Naive thymus-derived CD4-positive, alpha-beta T cell (primary cell): ENCODE measurements around the gene SGSM2. TPM values are rescaled to one million over a fixed set of nuclear protein-coding genes. Genes with fewer than 3 reads are reported as not detected.

Source experiments
- ATAC-seq: fragments of 150-1000 bp; cut with Tn5 transposase; 2 replicates; pipeline ENCODE4 v1.10.0; 2021; ENCODE audit warnings: mild to moderate bottlenecking, moderate library complexity
- CTCF ChIA-PET: fragments of 350-600 bp; sonication (Branson Sonifier 250); formaldehyde crosslinking; loops from one replicate; lab custom pipeline; 2021; ENCODE audit warnings: antibody characterized with exemption; lab: Charles Lee
- POLR2A ChIA-PET: fragments of 350-600 bp; sonication (Branson Sonifier 250); formaldehyde crosslinking; loops from one replicate; lab custom pipeline; 2021; ENCODE audit warnings: antibody characterized with exemption, inconsistent platforms; lab: Charles Lee
- DNase-seq, 9 donors: peaks; one replicate each; pipeline versions ENCODE4 v3.0.0 to v3.0.0-alpha.2; 2020 to 2022; ENCODE audit warnings: mixed read lengths in 1 of 9
- H3K27ac ChIP-seq: one replicate; pipeline ENCODE4 v1.7.0; 2013; ENCODE audit warnings: mild to moderate bottlenecking, low read depth, low read length, moderate library complexity
- H3K27me3 ChIP-seq, 2 donors: one replicate each; pipeline ENCODE4 v1.7.0; 2013; ENCODE audit warnings: low read length in 2 of 2, mild to moderate bottlenecking in 2 of 2, moderate library complexity in 2 of 2; ENCODE audit not compliant: control insufficient read depth in 2 of 2, insufficient read depth in 2 of 2
- H3K36me3 ChIP-seq, 3 experiments: 1 replicate in 2 of 3; 2 replicates in 1 of 3; pipeline ENCODE4 v1.7.0; 2013; ENCODE audit warnings: low read length in 3 of 3, mild to moderate bottlenecking in 3 of 3, moderate library complexity in 1 of 3; ENCODE audit not compliant: insufficient read depth in 3 of 3, control insufficient read depth in 2 of 3
- H3K4me1 ChIP-seq, 2 donors: one replicate each; pipeline ENCODE4 v1.7.0; 2013; ENCODE audit warnings: low read length in 2 of 2, mild to moderate bottlenecking in 2 of 2, moderate library complexity in 1 of 2; ENCODE audit not compliant: control insufficient read depth in 2 of 2, insufficient read depth in 2 of 2
- H3K4me3 ChIP-seq: 2 replicates; pipeline ENCODE4 v1.7.0; 2013; ENCODE audit warnings: mild to moderate bottlenecking, low read length
- H3K9me3 ChIP-seq, 3 experiments: 1 replicate in 2 of 3; 2 replicates in 1 of 3; pipeline ENCODE4 v1.7.0; 2013; ENCODE audit warnings: low read length in 3 of 3; ENCODE audit not compliant: control insufficient read depth in 2 of 3
- H3K27ac Mint-ChIP-seq, 9 donors: one replicate each; pipeline ENCODE4 v1.8.0; 2020 to 2022; ENCODE audit warnings: mixed read lengths in 9 of 9, mild to moderate bottlenecking in 8 of 9, moderate library complexity in 5 of 9, inconsistent platforms in 2 of 9
- H3K27me3 Mint-ChIP-seq, 5 donors: one replicate each; pipeline ENCODE4 v1.8.0; 2021 to 2022; ENCODE audit warnings: mixed read lengths in 5 of 5, mild to moderate bottlenecking in 1 of 5
- H3K36me3 Mint-ChIP-seq, 5 donors: one replicate each; pipeline ENCODE4 v1.8.0; 2020 to 2022; ENCODE audit warnings: mixed read lengths in 5 of 5, mild to moderate bottlenecking in 3 of 5, inconsistent platforms in 1 of 5
- H3K4me1 Mint-ChIP-seq, 7 donors: one replicate each; pipeline ENCODE4 v1.8.0; 2020 to 2022; ENCODE audit warnings: mixed read lengths in 7 of 7, mild to moderate bottlenecking in 3 of 7, inconsistent platforms in 1 of 7
- H3K4me3 Mint-ChIP-seq, 10 donors: one replicate each; pipeline ENCODE4 v1.8.0; 2020 to 2022; ENCODE audit warnings: mild to moderate bottlenecking in 10 of 10, mixed read lengths in 10 of 10, moderate library complexity in 6 of 10, inconsistent platforms in 2 of 10
- H3K9me3 Mint-ChIP-seq, 11 donors: one replicate each; pipeline ENCODE4 v1.8.0; 2020 to 2022; ENCODE audit warnings: mixed read lengths in 11 of 11, mild to moderate bottlenecking in 4 of 11, inconsistent platforms in 1 of 11, moderate library complexity in 1 of 11
- intact Hi-C, 2 donors: fragments of 100-400 bp; cut with micrococcal nuclease; formaldehyde crosslinking; loops; one replicate each; pipeline ENCODE4 v1.15.1; 2023
- polyA plus RNA-seq, 2 donors: library from polyadenylated mRNA; unstranded; fragments of 300-500 nt; fragmentation: Illumina TruSeq; gene quantifications; one replicate each; pipeline ENCODE4 v1.2.3, GENCODE V29; 2021
- total RNA-seq, 6 experiments: library from RNA in 5 of 6; stranded (reverse) in 5 of 6; gene quantifications; 1 replicate in 5 of 6; 2 replicates in 1 of 6; pipeline ENCODE4 v1.2.3 and lab custom pipeline; 2021 to 2026

Gene SGSM2
- total RNA-seq, result 100 to 1,000 TPM in 4 of 5 experiments, 10 to 100 TPM in 1; 70.8 to 151 (median 138) TPM
- 10 to 100 TPM in 1 of 2 donors, 1 to 10 TPM in 1; 9.4 to 22.7 TPM for polyA plus RNA-seq
- total RNA-seq (lab: John Stamatoyannopoulos, UW), result 235 reads per million, percentile 94 among the genes with 10 or more reads in this experiment

GRCh38 chr17:2336852-2337543 lies at the start of gene SGSM2:
Gene SGSM2 (plus strand): TSS chr17:2337501. CDS start chr17:2337689, 188 bp downstream.
- peaks cover 0 to 21% (median 15%) of the 10 kb centered on the region in 5 donors for H3K36me3 Mint-ChIP-seq
- H3K4me3 Mint-ChIP-seq, result peak within 1 kb of the TSS; percentile 97 to 99 (median 98)
- H3K27ac Mint-ChIP-seq, result peak within 1 kb of the TSS; percentile 88 to 98 (median 95)
- Histone ChIP-seq H3K36me3 (peaks cover 16 to 50% (median 22%) of the 10 kb centered on the region in 3 experiments), H3K27me3 (no peaks in the 10 kb centered on the region), H3K9me3 (no peaks in the 10 kb centered on the region), H3K4me1 (peaks cover 10 to 13% of the 10 kb centered on the region in 2 donors), H3K27ac (peak within 1 kb of the TSS; percentile 92), H3K4me3 (peak within 1 kb of the TSS; percentile 99)
- H3K27me3 Mint-ChIP-seq, result no peaks in the 10 kb centered on the region
- intact Hi-C loops, result loop anchor here (1.0 to 5.0 kb wide), 12 partner anchors 16 to 1925 kb away; partner anchors contain the start of genes MNT (in 2 of the 2), SMG6 (in 2 of the 2), SRR (in 2 of the 2) and ANKFY1 (in 1 of the 2)
- ChIA-PET POLR2A (interaction anchor here (0.6 to 2.7 kb wide), 19 partner anchors 9 to 1404 kb away, joined by 3 to 21 read pairs (median 6); partner anchors contain the start of genes SMG6 and SRR), CTCF (interaction anchor here (0.6 to 2.2 kb wide), 8 partner anchors 11 to 830 kb away, joined by 3 to 18 read pairs (median 4); partner anchors contain the start of genes SMG6 and SRR)
- H3K9me3 Mint-ChIP-seq, result no peaks in the 10 kb centered on the region
- ATAC-seq (peak; percentile 82), DNase-seq (peak; percentile 51 to 82 (median 74))
- H3K4me1 Mint-ChIP-seq, result peaks cover 8 to 39% (median 28%) of the 10 kb centered on the region in 7 donors

- Mint-ChIP-seq H3K36me3 (peaks cover 18 to 51% (median 41%) of the 10 kb centered on the region in 5 donors), H3K4me3 (no peak overlapping the region), H3K27me3 (no peaks in the 10 kb centered on the region), H3K9me3 (no peaks in the 10 kb centered on the region), H3K4me1 (peaks cover 3 to 20% (median 11%) of the 10 kb centered on the region in 7 donors), H3K27ac (peak overlapping the region in 1 of 9 donors; percentile 8)
- intact Hi-C loops, result no loop called here
- H3K4me1 ChIP-seq, result no peaks in the 10 kb centered on the region
- ATAC-seq (no peak), DNase-seq (no peak)
- no peaks in the 10 kb centered on the region for H3K9me3 ChIP-seq
- ChIA-PET POLR2A (no interaction called here), CTCF (interaction anchor here (1.1 kb wide), 1 partner anchor 45 kb away, joined by 3 read pairs; no protein-coding TSS in a partner anchor)
- no peak overlapping the region for H3K4me3 ChIP-seq
- H3K27ac ChIP-seq, result no peak overlapping the region
- H3K27me3 ChIP-seq, result no peaks in the 10 kb centered on the region
- peaks cover 6 to 79% (median 16%) of the 10 kb centered on the region in 3 experiments for H3K36me3 ChIP-seq
Measured at GRCh38 chr17:2289878-2290478, 47.3 kb upstream of the SGSM2 start.

DNA sequence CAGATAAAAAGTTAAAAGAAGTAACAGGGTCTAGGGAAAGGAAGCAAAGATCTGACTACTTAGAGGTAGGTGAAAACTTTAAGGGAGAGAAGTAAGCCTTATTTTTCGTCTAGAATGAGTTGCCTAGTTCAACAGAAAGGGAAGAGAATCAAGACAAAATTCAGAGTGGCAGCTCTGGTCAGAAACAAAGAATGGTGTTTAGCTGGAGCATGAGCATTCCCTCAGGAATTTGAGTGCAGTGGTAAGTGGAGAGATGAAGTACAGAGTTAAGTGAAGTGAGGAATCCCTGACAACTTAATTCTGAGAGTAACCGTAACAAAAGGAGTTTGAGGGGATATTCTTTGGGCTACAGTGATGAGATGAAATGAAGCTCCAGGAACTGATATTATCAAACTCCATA lies 45.2 kb upstream of the SGSM2 start:
- no peaks in the 10 kb centered on the region for H3K27me3 ChIP-seq
- no peaks in the 10 kb centered on the region for H3K4me1 ChIP-seq
- ChIA-PET CTCF (interaction anchor here (1.0 to 1.5 kb wide), 2 partner anchors 9 to 47 kb away, joined by 5 to 8 read pairs; no protein-coding TSS in a partner anchor), POLR2A (interaction anchor here (0.7 to 1.2 kb wide), 2 partner anchors 10 to 11 kb away, joined by 3 to 5 read pairs; partner anchors contain the start of genes SMG6 and SRR)
- no peaks in the 10 kb centered on the region for H3K9me3 ChIP-seq
- peaks cover 6 to 84% (median 25%) of the 10 kb centered on the region in 3 experiments for H3K36me3 ChIP-seq
- Mint-ChIP-seq H3K36me3 (peaks cover 32 to 65% (median 53%) of the 10 kb centered on the region in 5 donors), H3K27me3 (no peaks in the 10 kb centered on the region), H3K4me3 (no peak overlapping the region), H3K9me3 (no peaks in the 10 kb centered on the region), H3K27ac (peak overlapping the region in 3 of 9 donors; percentile 1 to 47 (median 3)), H3K4me1 (peaks cover 16 to 30% (median 28%) of the 10 kb centered on the region in 7 donors)
- no peak overlapping the region for H3K4me3 ChIP-seq
- intact Hi-C loops, result no loop called here
- H3K27ac ChIP-seq, result no peak overlapping the region
- no peak for DNase-seq
- ATAC-seq, result no peak

GRCh38 chr17:2295575-2295974 lies 41.7 kb upstream of the SGSM2 start:
- DNase-seq (no peak), ATAC-seq (no peak)
- Mint-ChIP-seq H3K27me3 (no peaks in the 10 kb centered on the region), H3K4me1 (peaks cover 21 to 60% (median 53%) of the 10 kb centered on the region in 7 donors), H3K27ac (peak overlapping the region in 6 of 9 donors; percentile 2 to 65 (median 38)), H3K9me3 (no peaks in the 10 kb centered on the region), H3K36me3 (peaks cover 47 to 72% (median 52%) of the 10 kb centered on the region in 5 donors), H3K4me3 (peak overlapping the region in 2 of 10 donors; percentile 6)
- H3K27me3 ChIP-seq, result no peaks in the 10 kb centered on the region
- CTCF ChIA-PET, result interaction anchor here (0.9 kb wide), 1 partner anchor 12 kb away, joined by 3 read pairs; no protein-coding TSS in a partner anchor
- H3K4me1 ChIP-seq, result no peaks in the 10 kb centered on the region
- intact Hi-C loops, result no loop called here
- H3K4me3 ChIP-seq, result no peak overlapping the region
- POLR2A ChIA-PET, result no interaction called here
- no peaks in the 10 kb centered on the region for H3K9me3 ChIP-seq
- H3K36me3 ChIP-seq, result peaks cover 11 to 85% (median 23%) of the 10 kb centered on the region in 3 experiments
- H3K27ac ChIP-seq, result no peak overlapping the region

DNA sequence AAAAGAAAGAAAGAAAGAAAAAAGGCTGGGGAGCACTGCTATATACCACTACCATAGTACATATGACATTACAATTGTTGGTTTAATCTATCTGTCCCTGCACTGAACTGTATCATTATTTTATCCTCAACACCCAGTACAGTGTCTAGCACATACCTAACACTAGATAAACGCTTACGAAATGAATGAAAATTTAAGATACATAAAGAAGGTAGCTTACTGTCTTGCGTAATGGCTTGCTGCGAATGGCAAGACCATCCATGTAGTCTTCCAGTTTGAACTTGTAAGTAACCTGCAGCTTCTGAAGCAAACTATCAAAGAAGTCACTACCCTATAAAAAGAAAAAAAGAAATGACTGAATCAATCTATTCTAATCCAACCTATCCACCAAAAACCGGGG lies 40.3 kb upstream of the SGSM2 start:
- H3K4me3 ChIP-seq, result no peak overlapping the region
- CTCF ChIA-PET, result interaction anchor here (1.7 kb wide), 1 partner anchor 239 kb away, joined by 4 read pairs; no protein-coding TSS in a partner anchor
- H3K9me3 Mint-ChIP-seq, result no peaks in the 10 kb centered on the region
- ATAC-seq (no peak), DNase-seq (no peak)
- H3K9me3 ChIP-seq, result no peaks in the 10 kb centered on the region
- no peaks in the 10 kb centered on the region for H3K27me3 ChIP-seq
- H3K4me1 ChIP-seq, result peaks cover under 1 to 4% of the 10 kb centered on the region in 2 donors
- POLR2A ChIA-PET, result interaction anchor here (0.7 kb wide), 2 partner anchors 34 to 77 kb away, joined by 3 read pairs; no protein-coding TSS in a partner anchor
- no peaks in the 10 kb centered on the region for H3K27me3 Mint-ChIP-seq
- H3K36me3 ChIP-seq, result peaks cover 11 to 72% (median 20%) of the 10 kb centered on the region in 3 experiments
- no peak overlapping the region for H3K4me3 Mint-ChIP-seq
- H3K27ac Mint-ChIP-seq, result peak overlapping the region in 1 of 9 donors; percentile 16
- no peak overlapping the region for H3K27ac ChIP-seq
- H3K36me3 Mint-ChIP-seq, result peaks cover 40 to 62% (median 43%) of the 10 kb centered on the region in 5 donors
- H3K4me1 Mint-ChIP-seq, result peaks cover 25 to 74% (median 64%) of the 10 kb centered on the region in 7 donors
- intact Hi-C loops, result no loop called here

- Mint-ChIP-seq H3K4me1 (peaks cover 33 to 78% (median 64%) of the 10 kb centered on the region in 7 donors), H3K36me3 (peaks cover 32 to 50% (median 36%) of the 10 kb centered on the region in 5 donors), H3K9me3 (no peaks in the 10 kb centered on the region), H3K4me3 (no peak overlapping the region), H3K27me3 (no peaks in the 10 kb centered on the region), H3K27ac (no peak overlapping the region)
- ATAC-seq (no peak), DNase-seq (no peak)
- no peak overlapping the region for H3K4me3 ChIP-seq
- peaks cover 9 to 13% of the 10 kb centered on the region in 2 donors for H3K4me1 ChIP-seq
- POLR2A ChIA-PET, result interaction anchor here (1.2 kb wide), 1 partner anchor 37 kb away, joined by 4 read pairs; the partner anchor contains the start of gene TSR1
- H3K27me3 ChIP-seq, result no peaks in the 10 kb centered on the region
- H3K36me3 ChIP-seq, result peaks cover 5 to 59% (median 13%) of the 10 kb centered on the region in 3 experiments
- intact Hi-C loops, result no loop called here
- H3K27ac ChIP-seq, result no peak overlapping the region
- H3K9me3 ChIP-seq, result no peaks in the 10 kb centered on the region
- CTCF ChIA-PET, result no interaction called here
Measured at GRCh38 chr17:2299136-2299535, 38.2 kb upstream of the SGSM2 start.
